A673 (cell line): Measurements from ENCODE around the gene MED15. TPM values are rescaled to one million over a fixed set of nuclear protein-coding genes. Genes with fewer than 3 reads are reported as not detected.

Source experiments
- BruUV-seq: library from RNA; stranded (reverse); fragments of 400-500 nt; replicated peaks from 2 replicates; lab custom pipeline; 2021; lab: Mats Ljungman, UMichigan
- CTCF ChIA-PET: fragments of 300-600 bp; sonication (Branson Sonifier 250); formaldehyde crosslinking; loops from one replicate; lab custom pipeline; 2022; ENCODE audit warnings: antibody characterized with exemption; lab: Charles Lee
- POLR2A ChIA-PET: fragments of 300-600 bp; sonication (Branson Sonifier 250); formaldehyde crosslinking; loops from one replicate; lab custom pipeline; 2022; ENCODE audit warnings: antibody characterized with exemption; ENCODE audit not compliant: low non-redundant PET; lab: Charles Lee
- DNase-seq: peaks from one replicate; pipeline ENCODE4 v3.0.0-alpha.2; 2015; ENCODE audit warnings: low spot score
- H3K27ac ChIP-seq: fragments of 200-600 bp; sonication (generic); 2 replicates; pipeline ENCODE4 v1.5.1; 2016; ENCODE audit warnings: mixed run types, low read depth, mild to moderate bottlenecking, mixed read lengths, antibody characterized with exemption, low read length; ENCODE audit not compliant: poor library complexity, severe bottlenecking
- H3K27me3 ChIP-seq: fragments of 200-600 bp; sonication (generic); replicated peaks from 2 replicates; pipeline ENCODE4 v1.6.1; 2017; ENCODE audit warnings: mixed run types, low read depth, mild to moderate bottlenecking, mixed read lengths, antibody characterized with exemption, low read length; ENCODE audit not compliant: insufficient read depth, poor library complexity
- H3K36me3 ChIP-seq: fragments of 200-600 bp; sonication (generic); 2 replicates; pipeline ENCODE4 v1.6.1; 2016; ENCODE audit warnings: mixed run types, mild to moderate bottlenecking, mixed read lengths, antibody characterized with exemption, low read length; ENCODE audit not compliant: insufficient read depth, poor library complexity, severe bottlenecking
- H3K4me1 ChIP-seq: fragments of 200-600 bp; sonication (generic); 2 replicates; pipeline ENCODE4 v1.6.1; 2017; ENCODE audit warnings: mixed run types, mild to moderate bottlenecking, mixed read lengths, antibody characterized with exemption, low read length; ENCODE audit not compliant: insufficient read depth, poor library complexity, severe bottlenecking
- H3K4me3 ChIP-seq: fragments of 200-600 bp; sonication (generic); 2 replicates; pipeline ENCODE4 v1.5.1; 2016; ENCODE audit warnings: low read depth, mixed run types, mild to moderate bottlenecking, mixed read lengths, low read length; ENCODE audit not compliant: poor library complexity, severe bottlenecking
- H3K9me3 ChIP-seq: fragments of 200-600 bp; sonication (generic); 2 replicates; pipeline ENCODE4 v1.6.1; 2016; ENCODE audit warnings: mixed run types, low read depth, mild to moderate bottlenecking, mixed read lengths, antibody characterized with exemption, low read length; ENCODE audit not compliant: poor library complexity, severe bottlenecking
- CTCF ChIP-seq: fragments of 300-800, 200-600 bp; sonication (generic); conservative IDR thresholded peaks from 2 replicates; pipeline ENCODE4 v1.5.1; 2017; ENCODE audit warnings: low read depth, mild to moderate bottlenecking, antibody characterized with exemption, low read length, moderate library complexity, mixed read lengths
- EZH2 ChIP-seq: fragments of 200-600 bp; sonication (generic); IDR thresholded peaks from 2 replicates; pipeline ENCODE4 v1.6.1; 2017; ENCODE audit warnings: borderline replicate concordance, low read depth, mild to moderate bottlenecking, mixed read lengths, antibody characterized with exemption, low read length; ENCODE audit not compliant: poor library complexity, severe bottlenecking
- intact Hi-C: fragments of 100-400 bp; cut with micrococcal nuclease; formaldehyde crosslinking; loops from one replicate; pipeline ENCODE4 v1.10.0; 2022; ENCODE audit not compliant: unreplicated experiment
- total RNA-seq: library from RNA; stranded (reverse); gene quantifications from 2 replicates; pipeline ENCODE4 v1.2.3, GENCODE V29; 2021

Gene MED15
- total RNA-seq, 1 experiment from 2014 or later = 96.2 TPM

GRCh38 chr22:20613301-20613700 lies 105.9 kb downstream of the MED15 start:
- TF ChIP-seq CTCF (no peak), EZH2 (no peak)

DNA sequence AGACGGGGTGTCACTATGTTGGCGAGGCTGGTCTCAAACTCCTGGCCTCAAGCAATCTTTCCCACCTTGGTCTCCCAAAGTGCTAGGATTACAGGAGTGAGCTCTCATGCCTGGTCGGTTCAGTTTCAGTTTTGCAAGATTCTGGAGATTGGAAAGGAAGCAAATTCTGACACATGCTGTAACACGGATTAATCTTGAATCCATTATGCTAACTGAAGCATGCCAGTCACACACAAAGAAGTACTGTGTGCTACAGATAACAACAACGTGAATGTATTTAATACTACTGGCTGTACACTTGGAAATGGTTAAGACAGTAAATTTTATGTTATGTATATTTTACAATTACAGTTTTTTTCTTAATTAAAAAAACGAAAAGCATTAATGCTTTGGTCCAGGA lies 107.6 kb downstream of the MED15 start:
- peak; percentile 40 for DNase-seq
- Histone ChIP-seq H3K27ac (no peak overlapping the region), H3K4me3 (no peak overlapping the region), H3K27me3 (no peaks in the 10 kb centered on the region), H3K9me3 (no peaks in the 10 kb centered on the region), H3K36me3 (no peaks in the 10 kb centered on the region), H3K4me1 (no peaks in the 10 kb centered on the region)
- POLR2A ChIA-PET = interaction anchor here (0.7 kb wide), 1 partner anchor 146 kb away, joined by 21 read pairs; no protein-coding TSS in a partner anchor
- intact Hi-C loops = no loop called here
- BruUV-seq = no TSS peak
- TF ChIP-seq EZH2 (no peak), CTCF (no peak)
- CTCF ChIA-PET = no interaction called here

More at GRCh38 chr22:20613301-20613700, 105.9 kb downstream of the MED15 start:
- intact Hi-C loops = no loop called here
- ChIA-PET POLR2A (no interaction called here), CTCF (no interaction called here)
- DNase-seq = no peak
- H3K4me3 ChIP-seq = no peak overlapping the region
- no peaks in the 10 kb centered on the region for H3K27me3 ChIP-seq
- H3K27ac ChIP-seq = no peak overlapping the region
- no TSS peak for BruUV-seq
- H3K36me3 ChIP-seq = no peaks in the 10 kb centered on the region
- no peaks in the 10 kb centered on the region for H3K9me3 ChIP-seq
- H3K4me1 ChIP-seq = no peaks in the 10 kb centered on the region

- no TSS peak for BruUV-seq
- DNase-seq = no peak
- intact Hi-C loops = no loop called here
- Histone ChIP-seq H3K4me3 (no peak overlapping the region), H3K4me1 (no peaks in the 10 kb centered on the region), H3K27me3 (no peaks in the 10 kb centered on the region), H3K27ac (no peak overlapping the region), H3K9me3 (no peaks in the 10 kb centered on the region), H3K36me3 (no peaks in the 10 kb centered on the region)
- TF ChIP-seq CTCF (no peak), EZH2 (no peak)
- ChIA-PET CTCF (no interaction called here), POLR2A (no interaction called here)
Measured at GRCh38 chr22:20615533-20616450, 108.4 kb downstream of the MED15 start.
